Neural crest cell (in vitro differentiated cells): ENCODE results near the gene TULP4. TPM values are rescaled to one million over a fixed set of nuclear protein-coding genes. Genes with fewer than 3 reads are reported as not detected.

ENCODE experiments used
- DNase-seq: peaks from one replicate; pipeline ENCODE4 v3.0.0; 2021; ENCODE audit warnings: low read depth, mixed read lengths, low spot score
- H3K27ac Mint-ChIP-seq: one replicate; pipeline ENCODE4 v1.8.0; 2021; ENCODE audit warnings: mild to moderate bottlenecking, mixed read lengths; ENCODE audit not compliant: unreplicated experiment
- H3K27me3 Mint-ChIP-seq: 2 replicates; pipeline ENCODE4 v1.8.0; 2021; ENCODE audit warnings: low read depth, mild to moderate bottlenecking, mixed read lengths
- H3K36me3 Mint-ChIP-seq: 2 replicates; pipeline ENCODE4 v1.8.0; 2021; ENCODE audit warnings: low read depth, mild to moderate bottlenecking, mixed read lengths
- H3K4me1 Mint-ChIP-seq: 2 replicates; pipeline ENCODE4 v1.8.0; 2021; ENCODE audit warnings: mixed read lengths
- H3K4me3 Mint-ChIP-seq: one replicate; pipeline ENCODE4 v1.8.0; 2021; ENCODE audit warnings: mild to moderate bottlenecking, mixed read lengths
- H3K9me3 Mint-ChIP-seq: 2 replicates; pipeline ENCODE4 v1.8.0; 2021; ENCODE audit warnings: mixed read lengths
- CTCF ChIP-seq: fragments of 200-600 bp; sonication (generic); conservative IDR thresholded peaks from 2 replicates; pipeline ENCODE4 v1.5.0; 2021; ENCODE audit warnings: antibody characterized with exemption, mild to moderate bottlenecking
- total RNA-seq: library from RNA; stranded (reverse); gene quantifications from 2 replicates; pipeline ENCODE4 v1.2.1, GENCODE V29; 2021

TULP4 gene
- total RNA-seq, 1 donor from 2014 or later: 115 TPM

DNA sequence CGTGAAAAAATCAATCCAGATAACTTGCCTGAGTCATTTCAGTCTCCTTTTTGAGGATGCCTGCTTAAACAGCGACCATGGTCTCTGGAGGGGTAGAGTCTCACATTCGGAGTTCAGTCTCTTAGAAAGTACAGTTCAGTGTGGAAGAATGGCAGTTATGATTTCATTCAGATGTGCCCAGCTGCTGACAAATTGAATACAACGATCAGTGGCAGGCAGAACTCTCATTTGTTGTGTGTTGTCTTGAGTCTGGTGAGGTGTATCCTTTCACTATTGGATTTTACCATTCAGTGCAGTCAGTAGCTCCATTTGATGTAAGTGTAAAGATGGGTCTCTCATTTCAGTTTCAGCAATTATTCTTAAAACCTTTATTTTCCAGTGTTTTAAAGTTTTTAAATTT lies 639 bp upstream of the TULP4 start:
- Mint-ChIP-seq H3K36me3 (peaks cover 49% of the 10 kb centered on the region), H3K4me1 (no peaks in the 10 kb centered on the region), H3K4me3 (no peak overlapping the region), H3K27ac (peak overlapping the region; percentile 7), H3K9me3 (peaks cover 8% of the 10 kb centered on the region), H3K27me3 (no peaks in the 10 kb centered on the region)
- no peak for TF ChIP-seq CTCF
- DNase-seq: no peak

DNA sequence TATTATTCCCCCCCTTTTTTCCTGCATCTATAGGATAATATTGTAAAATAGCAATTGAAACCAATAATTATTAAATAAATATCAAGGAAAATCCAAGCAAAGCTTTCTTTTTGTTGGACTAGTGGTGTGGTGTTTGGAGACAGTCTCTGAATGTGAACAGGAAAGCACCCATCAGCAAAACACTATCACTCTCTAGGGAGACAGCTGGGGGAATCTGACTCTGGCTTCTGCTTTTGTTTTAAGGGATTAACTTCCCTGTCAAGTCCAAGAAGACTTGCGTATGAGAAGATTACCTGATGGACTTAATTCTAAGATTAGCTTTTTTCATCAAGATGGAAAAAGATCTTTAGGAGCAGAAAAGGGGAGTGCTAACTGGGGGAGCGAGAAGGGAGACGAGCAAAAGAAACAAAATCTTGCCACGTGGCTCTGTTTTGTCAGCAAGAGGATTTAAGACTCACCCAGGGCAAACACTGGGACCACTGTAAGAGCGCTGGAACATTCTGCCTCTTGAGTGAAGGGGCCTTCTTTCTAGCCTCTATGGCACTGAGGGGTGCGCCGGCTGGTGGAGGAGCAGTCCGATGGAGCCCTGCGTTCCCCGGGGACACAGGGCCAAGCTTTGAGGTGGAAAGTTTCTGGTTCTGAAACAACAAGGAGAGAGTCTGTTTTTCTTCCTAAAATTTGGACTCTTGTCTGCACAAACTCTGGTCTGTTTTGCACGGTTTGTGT lies 570 bp downstream of the TULP4 start:
- Mint-ChIP-seq H3K36me3 (peaks cover 54% of the 10 kb centered on the region), H3K4me3 (no peak overlapping the region), H3K4me1 (no peaks in the 10 kb centered on the region), H3K27me3 (no peaks in the 10 kb centered on the region), H3K9me3 (peaks cover 8% of the 10 kb centered on the region), H3K27ac (no peak overlapping the region)
- no peak for DNase-seq
- no peak for TF ChIP-seq CTCF

- DNase-seq: no peak
- H3K36me3 Mint-ChIP-seq: peaks cover 60% of the 10 kb centered on the region
- no peaks in the 10 kb centered on the region for H3K27me3 Mint-ChIP-seq
- H3K4me1 Mint-ChIP-seq: no peaks in the 10 kb centered on the region
- no peak for TF ChIP-seq CTCF
- peaks cover 8% of the 10 kb centered on the region for H3K9me3 Mint-ChIP-seq
- H3K4me3 Mint-ChIP-seq: no peak overlapping the region
- no peak overlapping the region for H3K27ac Mint-ChIP-seq
Measured at GRCh38 chr6:158313989-158314388, 1.7 kb downstream of the TULP4 start.

- no peak for DNase-seq
- H3K27ac Mint-ChIP-seq: no peak overlapping the region
- H3K4me1 Mint-ChIP-seq: no peaks in the 10 kb centered on the region
- peaks cover 8% of the 10 kb centered on the region for H3K9me3 Mint-ChIP-seq
- no peak for TF ChIP-seq CTCF
- peaks cover 63% of the 10 kb centered on the region for H3K36me3 Mint-ChIP-seq
- H3K4me3 Mint-ChIP-seq: no peak overlapping the region
- no peaks in the 10 kb centered on the region for H3K27me3 Mint-ChIP-seq
Measured at GRCh38 chr6:158314737-158315136, 2.5 kb downstream of the TULP4 start.

DNA sequence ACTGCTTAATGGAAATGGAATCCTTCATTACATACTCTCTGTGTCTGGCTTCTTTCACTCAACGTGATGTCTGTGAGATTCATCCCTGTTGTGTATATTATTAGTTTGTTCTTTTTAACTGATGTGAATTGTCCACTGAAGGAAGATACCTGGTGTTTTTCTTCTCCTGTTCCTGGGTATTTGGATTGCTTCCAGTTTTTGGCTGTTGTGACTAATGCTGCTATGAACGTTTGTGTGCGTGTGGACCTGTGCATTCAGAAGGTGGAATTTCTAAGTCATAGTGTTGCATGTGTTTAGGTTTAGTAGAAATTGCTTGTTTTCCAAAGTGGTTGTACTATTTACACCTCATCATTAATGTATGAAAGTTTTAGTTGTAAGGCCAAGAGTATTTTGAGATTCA lies 3.8 kb downstream of the TULP4 start:
- no peak for TF ChIP-seq CTCF
- no peaks in the 10 kb centered on the region for H3K27me3 Mint-ChIP-seq
- no peak overlapping the region for H3K4me3 Mint-ChIP-seq
- no peaks in the 10 kb centered on the region for H3K4me1 Mint-ChIP-seq
- no peak for DNase-seq
- no peak overlapping the region for H3K27ac Mint-ChIP-seq
- H3K9me3 Mint-ChIP-seq: peaks cover 8% of the 10 kb centered on the region
- peaks cover 59% of the 10 kb centered on the region for H3K36me3 Mint-ChIP-seq
